Measurements from ENCODE around the gene DERL2. TPM values are rescaled to one million over a fixed set of nuclear protein-coding genes. Genes with fewer than 3 reads are reported as not detected.

Gene DERL2
- total and polyA plus RNA-seq, 2 experiments from 2014 or later: 54.3 to 136 TPM

- 94% methylated on average over 3 of the region's 3 CpGs for WGBS (ENCODE audit: low lambda C conversion rate, missing lambda C conversion rate)
- Histone ChIP-seq H3K4me3 (no peak overlapping the region), H3K27ac (peak overlapping the region; percentile 6), H3K79me2 (peaks cover 8% of the 10 kb centered on the region), H4K20me1 (ENCODE audit: insufficient read depth, poor library complexity, severe bottlenecking) (no peaks in the 10 kb centered on the region), H3K27me3 (no peaks in the 10 kb centered on the region), H3K9me3 (ENCODE audit: low read depth) (no peaks in the 10 kb centered on the region), H3K4me2 (no peak overlapping the region), H2AFZ (no peak overlapping the region), H3K4me1 (ENCODE audit: insufficient read depth) (no peaks in the 10 kb centered on the region), H3K9me2 (replicated peaks; ENCODE audit: insufficient read depth) (no peaks in the 10 kb centered on the region), H3K36me3 (replicated peaks; ENCODE audit: insufficient read depth, low read depth) (no peaks in the 10 kb centered on the region)
- no peak for TF ChIP-seq CTCF (IDR thresholded peaks at IDR 0.05; ENCODE audit: poor library complexity)
- no peak for TF ChIP-seq EZH2 (IDR thresholded peaks at IDR 0.05; ENCODE audit: borderline replicate concordance)
- no peak for TF ChIP-seq EZH2phosphoT487 (IDR thresholded peaks at IDR 0.05; ENCODE audit: low read depth, severe bottlenecking, unreplicated experiment)
- DNase-seq (ENCODE audit: low spot score): no peak
These were observed 55.5 kb downstream of the DERL2 start for GRCh38 chr17:5430413-5430999.

GRCh38 chr17:5429191-5429887 is 56.6 kb downstream of the DERL2 start:
- TF ChIP-seq EZH2 (IDR thresholded peaks at IDR 0.05; ENCODE audit: borderline replicate concordance): no peak
- no peak for TF ChIP-seq EZH2phosphoT487 (IDR thresholded peaks at IDR 0.05; ENCODE audit: low read depth, severe bottlenecking, unreplicated experiment)
- Histone ChIP-seq H3K4me2 (no peak overlapping the region), H3K9me3 (ENCODE audit: low read depth) (no peaks in the 10 kb centered on the region), H3K79me2 (peaks cover 2% of the 10 kb centered on the region), H2AFZ (no peak overlapping the region), H3K27ac (no peak overlapping the region), H3K9me2 (replicated peaks; ENCODE audit: insufficient read depth) (no peaks in the 10 kb centered on the region), H3K4me3 (no peak overlapping the region), H4K20me1 (ENCODE audit: insufficient read depth, poor library complexity, severe bottlenecking) (no peaks in the 10 kb centered on the region), H3K36me3 (replicated peaks; ENCODE audit: insufficient read depth, low read depth) (no peaks in the 10 kb centered on the region), H3K4me1 (ENCODE audit: insufficient read depth) (no peaks in the 10 kb centered on the region), H3K27me3 (no peaks in the 10 kb centered on the region)
- DNase-seq (ENCODE audit: low spot score): no peak
- WGBS (ENCODE audit: low lambda C conversion rate, missing lambda C conversion rate): 72% methylated on average over 3 of the region's 3 CpGs

- Histone ChIP-seq H3K4me1 (ENCODE audit: insufficient read depth) (peaks cover 8% of the 10 kb centered on the region), H3K79me2 (peaks cover 36% of the 10 kb centered on the region), H3K27ac (no peak overlapping the region), H3K9me3 (ENCODE audit: low read depth) (no peaks in the 10 kb centered on the region), H3K27me3 (no peaks in the 10 kb centered on the region), H3K9me2 (replicated peaks; ENCODE audit: insufficient read depth) (no peaks in the 10 kb centered on the region), H3K36me3 (replicated peaks; ENCODE audit: insufficient read depth, low read depth) (no peaks in the 10 kb centered on the region), H3K4me2 (no peak overlapping the region), H3K4me3 (no peak overlapping the region), H2AFZ (no peak overlapping the region), H4K20me1 (ENCODE audit: insufficient read depth, poor library complexity, severe bottlenecking) (no peaks in the 10 kb centered on the region)
- TF ChIP-seq EZH2 (IDR thresholded peaks at IDR 0.05; ENCODE audit: borderline replicate concordance) (no peak), CTCF (IDR thresholded peaks at IDR 0.05; ENCODE audit: poor library complexity) (no peak), EZH2phosphoT487 (IDR thresholded peaks at IDR 0.05; ENCODE audit: low read depth, severe bottlenecking, unreplicated experiment) (no peak)
- no peak for DNase-seq (ENCODE audit: low spot score)
- 97% methylated on average over 3 of the region's 3 CpGs for WGBS (ENCODE audit: low lambda C conversion rate, missing lambda C conversion rate)
These were observed 60.2 kb downstream of the DERL2 start for GRCh38 chr17:5425826-5426225.

GRCh38 chr17:5424909-5425308 is 61.1 kb downstream of the DERL2 start:
- Histone ChIP-seq H4K20me1 (ENCODE audit: insufficient read depth, poor library complexity, severe bottlenecking) (no peaks in the 10 kb centered on the region), H3K9me3 (ENCODE audit: low read depth) (no peaks in the 10 kb centered on the region), H3K36me3 (replicated peaks; ENCODE audit: insufficient read depth, low read depth) (no peaks in the 10 kb centered on the region), H3K4me1 (ENCODE audit: insufficient read depth) (peaks cover 11% of the 10 kb centered on the region), H2AFZ (no peak overlapping the region), H3K27me3 (no peaks in the 10 kb centered on the region), H3K4me3 (no peak overlapping the region), H3K9me2 (replicated peaks; ENCODE audit: insufficient read depth) (no peaks in the 10 kb centered on the region), H3K4me2 (no peak overlapping the region), H3K79me2 (peaks cover 43% of the 10 kb centered on the region), H3K27ac (no peak overlapping the region)
- TF ChIP-seq EZH2phosphoT487 (IDR thresholded peaks at IDR 0.05; ENCODE audit: low read depth, severe bottlenecking, unreplicated experiment) (no peak), CTCF (IDR thresholded peaks at IDR 0.05; ENCODE audit: poor library complexity) (no peak)
- WGBS (ENCODE audit: low lambda C conversion rate, missing lambda C conversion rate): 97% methylated on average over 1 of the region's 1 CpG
- DNase-seq (ENCODE audit: low spot score): no peak
